Measurements from ENCODE around the gene CCDC187. TPM values are rescaled to one million over a fixed set of nuclear protein-coding genes. Genes with fewer than 3 reads are reported as not detected.
A peak's percentile ranks its signal among the peaks of the same experiment; 100 is the strongest.

Gene CCDC187
- total RNA-seq, 5 donors from 2014 or later (not counting 1 experiment from before 2014, with no cell fraction given): 0.07 to 0.20 (median 0.09) TPM; not detected in 1

GRCh38 chr9:136343884-136344269 is 40.0 kb upstream of the CCDC187 start:
- CTCF ChIA-PET: no interaction called here
- H3K27ac ChIP-seq (ENCODE audit: low read length): no peak overlapping the region
- Mint-ChIP-seq H3K4me3 (no peak overlapping the region), H3K36me3 (no peaks in the 10 kb centered on the region), H3K27me3 (no peaks in the 10 kb centered on the region), H3K27ac (no peak overlapping the region), H3K9me3 (no peaks in the 10 kb centered on the region), H3K4me1 (peaks cover 0 to 2% (median 0%) of the 10 kb centered on the region in 3 donors)
- peaks cover 0 to 7% of the 10 kb centered on the region in 2 experiments for H3K4me1 ChIP-seq (ENCODE audit: control insufficient read depth in 1 of 2, extremely low read depth in 1 of 2, insufficient read depth in 2 of 2, low read length in 2 of 2)
- no peaks in the 10 kb centered on the region for H3K27me3 ChIP-seq (replicated peaks in 1 of 2; ENCODE audit: control insufficient read depth in 2 of 2, extremely low read depth in 1 of 2, insufficient read depth in 2 of 2, low read length in 1 of 2)
- POLR2A ChIA-PET: no interaction called here
- no peaks in the 10 kb centered on the region for H3K36me3 ChIP-seq (ENCODE audit: control insufficient read depth in 2 of 2, extremely low read depth in 1 of 2, insufficient read depth in 1 of 2, low read length in 1 of 2)
- 92% methylated on average over 13 of the region's 24 CpGs for WGBS (ENCODE audit: insufficient coverage)
- no peak for ATAC-seq (replicated peaks in 1 of 4)
- H3K9me3 ChIP-seq: no peaks in the 10 kb centered on the region
- no peak overlapping the region for H3K4me3 ChIP-seq (ENCODE audit: control insufficient read depth in 1 of 2, extremely low read depth in 1 of 2, low read length in 1 of 2)
- no peak for DNase-seq

- H3K9me3 Mint-ChIP-seq: no peaks in the 10 kb centered on the region
- H3K27ac ChIP-seq (ENCODE audit: low read length): no peak overlapping the region
- ChIA-PET CTCF (no interaction called here), POLR2A (no interaction called here)
- no peak overlapping the region for H3K27ac Mint-ChIP-seq
- H3K27me3 Mint-ChIP-seq: no peaks in the 10 kb centered on the region
- no peaks in the 10 kb centered on the region for H3K27me3 ChIP-seq (replicated peaks in 1 of 2; ENCODE audit: control insufficient read depth in 2 of 2, extremely low read depth in 1 of 2, insufficient read depth in 2 of 2, low read length in 1 of 2)
- 90% methylated on average over 22 of the region's 23 CpGs for WGBS (ENCODE audit: insufficient coverage)
- H3K4me1 ChIP-seq (ENCODE audit: control insufficient read depth in 1 of 2, extremely low read depth in 1 of 2, insufficient read depth in 2 of 2, low read length in 2 of 2): peaks cover 0 to 7% of the 10 kb centered on the region in 2 experiments
- ATAC-seq (replicated peaks in 1 of 4) (no peak), DNase-seq (no peak)
- no peaks in the 10 kb centered on the region for H3K36me3 Mint-ChIP-seq
- no peak overlapping the region for H3K4me3 Mint-ChIP-seq
- H3K9me3 ChIP-seq: no peaks in the 10 kb centered on the region
- no peaks in the 10 kb centered on the region for H3K36me3 ChIP-seq (ENCODE audit: control insufficient read depth in 2 of 2, extremely low read depth in 1 of 2, insufficient read depth in 1 of 2, low read length in 1 of 2)
- peaks cover 0 to 2% (median 0%) of the 10 kb centered on the region in 3 donors for H3K4me1 Mint-ChIP-seq
- H3K4me3 ChIP-seq (ENCODE audit: control insufficient read depth in 1 of 2, extremely low read depth in 1 of 2, low read length in 1 of 2): no peak overlapping the region
These were observed 39.4 kb upstream of the CCDC187 start for GRCh38 chr9:136343121-136343883.

- no peaks in the 10 kb centered on the region for H3K36me3 Mint-ChIP-seq
- peaks cover 0 to 2% (median 0%) of the 10 kb centered on the region in 3 donors for H3K4me1 Mint-ChIP-seq
- no peaks in the 10 kb centered on the region for H3K9me3 Mint-ChIP-seq
- Histone ChIP-seq H3K4me3 (ENCODE audit: control insufficient read depth in 1 of 2, extremely low read depth in 1 of 2, low read length in 1 of 2) (no peak overlapping the region), H3K27ac (ENCODE audit: low read length) (no peak overlapping the region), H3K9me3 (no peaks in the 10 kb centered on the region), H3K4me1 (ENCODE audit: control insufficient read depth in 1 of 2, extremely low read depth in 1 of 2, insufficient read depth in 2 of 2, low read length in 2 of 2) (peaks cover 0 to 7% of the 10 kb centered on the region in 2 experiments), H3K27me3 (replicated peaks in 1 of 2; ENCODE audit: control insufficient read depth in 2 of 2, extremely low read depth in 1 of 2, insufficient read depth in 2 of 2, low read length in 1 of 2) (no peaks in the 10 kb centered on the region), H3K36me3 (ENCODE audit: control insufficient read depth in 2 of 2, extremely low read depth in 1 of 2, insufficient read depth in 1 of 2, low read length in 1 of 2) (no peaks in the 10 kb centered on the region)
- no peak overlapping the region for H3K27ac Mint-ChIP-seq
- ATAC-seq (replicated peaks in 1 of 4) (peak in 3 of 4 experiments; percentile 65 to 79 (median 65)), DNase-seq (peak in 33 of 35 experiments; percentile 19 to 59 (median 46))
- H3K27me3 Mint-ChIP-seq: no peaks in the 10 kb centered on the region
- CTCF ChIA-PET: no interaction called here
- POLR2A ChIA-PET: no interaction called here
- H3K4me3 Mint-ChIP-seq: no peak overlapping the region
- WGBS (ENCODE audit: insufficient coverage): 53% methylated on average over 44 of the region's 60 CpGs
These were observed 38.6 kb upstream of the CCDC187 start for GRCh38 chr9:136342181-136343120.

GRCh38 chr9:136341769-136342168 is 37.9 kb upstream of the CCDC187 start:
- Histone ChIP-seq H3K9me3 (no peaks in the 10 kb centered on the region), H3K27ac (ENCODE audit: low read length) (no peak overlapping the region), H3K4me3 (ENCODE audit: control insufficient read depth in 1 of 2, extremely low read depth in 1 of 2, low read length in 1 of 2) (no peak overlapping the region), H3K27me3 (replicated peaks in 1 of 2; ENCODE audit: control insufficient read depth in 2 of 2, extremely low read depth in 1 of 2, insufficient read depth in 2 of 2, low read length in 1 of 2) (no peaks in the 10 kb centered on the region), H3K4me1 (ENCODE audit: control insufficient read depth in 1 of 2, extremely low read depth in 1 of 2, insufficient read depth in 2 of 2, low read length in 2 of 2) (peaks cover 0 to 7% of the 10 kb centered on the region in 2 experiments), H3K36me3 (ENCODE audit: control insufficient read depth in 2 of 2, extremely low read depth in 1 of 2, insufficient read depth in 1 of 2, low read length in 1 of 2) (no peaks in the 10 kb centered on the region)
- ATAC-seq (replicated peaks in 1 of 4) (no peak), DNase-seq (no peak)
- Mint-ChIP-seq H3K27me3 (no peaks in the 10 kb centered on the region), H3K36me3 (no peaks in the 10 kb centered on the region), H3K4me1 (peaks cover 0 to 2% (median 0%) of the 10 kb centered on the region in 3 donors), H3K9me3 (no peaks in the 10 kb centered on the region), H3K4me3 (no peak overlapping the region), H3K27ac (no peak overlapping the region)
- 88% methylated on average over 8 of the region's 10 CpGs for WGBS (ENCODE audit: insufficient coverage)
- POLR2A ChIA-PET: no interaction called here
- CTCF ChIA-PET: no interaction called here

- Mint-ChIP-seq H3K36me3 (no peaks in the 10 kb centered on the region), H3K27me3 (no peaks in the 10 kb centered on the region), H3K4me3 (no peak overlapping the region), H3K4me1 (peaks cover 0 to 2% (median 0%) of the 10 kb centered on the region in 3 donors), H3K9me3 (no peaks in the 10 kb centered on the region), H3K27ac (no peak overlapping the region)
- H3K4me1 ChIP-seq (ENCODE audit: control insufficient read depth in 1 of 2, extremely low read depth in 1 of 2, insufficient read depth in 2 of 2, low read length in 2 of 2): peaks cover 0 to 7% of the 10 kb centered on the region in 2 experiments
- H3K27me3 ChIP-seq (replicated peaks in 1 of 2; ENCODE audit: control insufficient read depth in 2 of 2, extremely low read depth in 1 of 2, insufficient read depth in 2 of 2, low read length in 1 of 2): no peaks in the 10 kb centered on the region
- H3K4me3 ChIP-seq (ENCODE audit: control insufficient read depth in 1 of 2, extremely low read depth in 1 of 2, low read length in 1 of 2): no peak overlapping the region
- H3K9me3 ChIP-seq: no peaks in the 10 kb centered on the region
- H3K27ac ChIP-seq (ENCODE audit: low read length): no peak overlapping the region
- DNase-seq (no peak), ATAC-seq (replicated peaks in 1 of 4) (no peak)
- H3K36me3 ChIP-seq (ENCODE audit: control insufficient read depth in 2 of 2, extremely low read depth in 1 of 2, insufficient read depth in 1 of 2, low read length in 1 of 2): no peaks in the 10 kb centered on the region
- WGBS (ENCODE audit: insufficient coverage): 89% methylated on average over 10 of the region's 18 CpGs
- ChIA-PET POLR2A (no interaction called here), CTCF (no interaction called here)
These were observed 37.3 kb upstream of the CCDC187 start for GRCh38 chr9:136341042-136341655.

- no peak overlapping the region for H3K4me3 ChIP-seq (ENCODE audit: control insufficient read depth in 1 of 2, extremely low read depth in 1 of 2, low read length in 1 of 2)
- Mint-ChIP-seq H3K36me3 (no peaks in the 10 kb centered on the region), H3K27ac (no peak overlapping the region), H3K4me1 (peaks cover 0 to 2% (median 0%) of the 10 kb centered on the region in 3 donors), H3K9me3 (no peaks in the 10 kb centered on the region), H3K27me3 (no peaks in the 10 kb centered on the region), H3K4me3 (no peak overlapping the region)
- H3K27ac ChIP-seq (ENCODE audit: low read length): no peak overlapping the region
- ATAC-seq (replicated peaks in 1 of 4) (no peak), DNase-seq (no peak)
- H3K36me3 ChIP-seq (ENCODE audit: control insufficient read depth in 2 of 2, extremely low read depth in 1 of 2, insufficient read depth in 1 of 2, low read length in 1 of 2): no peaks in the 10 kb centered on the region
- POLR2A ChIA-PET: no interaction called here
- no peaks in the 10 kb centered on the region for H3K27me3 ChIP-seq (replicated peaks in 1 of 2; ENCODE audit: control insufficient read depth in 2 of 2, extremely low read depth in 1 of 2, insufficient read depth in 2 of 2, low read length in 1 of 2)
- CTCF ChIA-PET: no interaction called here
- no peaks in the 10 kb centered on the region for H3K9me3 ChIP-seq
- 95% methylated on average over 19 of the region's 28 CpGs for WGBS (ENCODE audit: insufficient coverage)
- H3K4me1 ChIP-seq (ENCODE audit: control insufficient read depth in 1 of 2, extremely low read depth in 1 of 2, insufficient read depth in 2 of 2, low read length in 2 of 2): peaks cover 0 to 7% of the 10 kb centered on the region in 2 experiments
These were observed 36.6 kb upstream of the CCDC187 start for GRCh38 chr9:136340356-136341041.

Data from T-cell (primary cell).